PFSK-1 (cell line): Measurements from ENCODE around the gene SCARB1.

Experiments used
- FOXP2 ChIP-seq: optimal IDR thresholded peaks from 2 replicates; pipeline ENCODE3; 2011; ENCODE audit warnings: borderline replicate concordance, control low read depth, inconsistent platforms; ENCODE audit not compliant: insufficient read depth; ENCODE audit errors: extremely low read length, extremely low read depth
- POLR2AphosphoS5 ChIP-seq: IDR thresholded peaks from 2 replicates; pipeline ENCODE4 v1.6.1; 2012; ENCODE audit warnings: low read depth, mild to moderate bottlenecking, control low read depth, low read length, moderate library complexity
- REST ChIP-seq, 2 experiments: IDR thresholded peaks; 2 replicates each; pipeline versions ENCODE4 v1.6.1 to v1.8.0; 2011 to 2012; ENCODE audit warnings: low read depth in 2 of 2, low read length in 2 of 2, control low read depth in 1 of 2, inconsistent platforms in 1 of 2, mild to moderate bottlenecking in 1 of 2, moderate library complexity in 1 of 2; ENCODE audit not compliant: insufficient read depth in 1 of 2
- SIN3A ChIP-seq: IDR thresholded peaks from 2 replicates; pipeline ENCODE4 v1.6.1; 2012; ENCODE audit warnings: mild to moderate bottlenecking, low read length, moderate library complexity, borderline replicate concordance; ENCODE audit not compliant: insufficient read depth
- TAF1 ChIP-seq: IDR thresholded peaks from 2 replicates; pipeline ENCODE4 v1.6.1; 2012; ENCODE audit warnings: low read length, control low read depth, borderline replicate concordance; ENCODE audit not compliant: insufficient read depth

The SCARB1 gene

DNA sequence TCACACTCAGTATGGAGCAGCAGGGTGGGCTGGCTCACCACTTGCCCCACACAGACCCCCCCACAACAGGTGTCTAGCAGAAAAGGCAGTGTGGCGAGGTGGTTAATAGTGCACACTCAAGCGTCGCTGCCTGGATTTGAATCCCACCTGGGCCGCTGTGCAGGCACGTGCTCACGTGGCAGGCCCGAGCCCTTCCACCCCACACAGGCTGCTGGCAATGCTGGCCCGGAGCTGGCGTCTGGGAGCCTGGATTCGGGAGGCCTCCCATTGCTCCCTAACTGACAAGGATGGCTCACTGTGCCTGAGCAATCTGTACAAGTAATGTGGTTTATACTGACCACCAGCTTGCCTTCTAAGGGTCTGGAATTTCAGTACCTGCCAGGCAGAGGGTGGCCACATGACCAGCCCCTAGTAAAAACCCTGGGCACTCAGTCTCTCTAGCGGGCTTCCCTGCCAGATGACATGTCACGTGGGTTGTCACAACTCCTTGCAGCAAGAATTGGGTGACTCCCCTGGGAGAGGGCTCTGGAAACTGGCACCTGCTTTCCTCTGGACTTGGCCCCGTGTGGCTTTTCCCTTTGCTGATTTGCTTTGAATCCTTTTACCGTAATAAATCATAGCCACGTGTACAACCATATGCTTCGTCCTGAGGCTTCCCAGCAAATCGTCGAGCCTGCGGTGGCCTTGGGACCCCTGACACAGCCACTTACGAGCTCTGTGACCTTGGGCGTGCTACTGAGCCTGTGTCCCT is 72.8 kb downstream of the SCARB1 start:
- TF ChIP-seq SIN3A (no peak), REST (IDR thresholded peaks at IDR 0.05; ENCODE audit: insufficient read depth in 1 of 2, low read depth in 2 of 2, low read length in 2 of 2) (no peak), FOXP2 (no peak), TAF1 (no peak), POLR2AphosphoS5 (no peak)

DNA sequence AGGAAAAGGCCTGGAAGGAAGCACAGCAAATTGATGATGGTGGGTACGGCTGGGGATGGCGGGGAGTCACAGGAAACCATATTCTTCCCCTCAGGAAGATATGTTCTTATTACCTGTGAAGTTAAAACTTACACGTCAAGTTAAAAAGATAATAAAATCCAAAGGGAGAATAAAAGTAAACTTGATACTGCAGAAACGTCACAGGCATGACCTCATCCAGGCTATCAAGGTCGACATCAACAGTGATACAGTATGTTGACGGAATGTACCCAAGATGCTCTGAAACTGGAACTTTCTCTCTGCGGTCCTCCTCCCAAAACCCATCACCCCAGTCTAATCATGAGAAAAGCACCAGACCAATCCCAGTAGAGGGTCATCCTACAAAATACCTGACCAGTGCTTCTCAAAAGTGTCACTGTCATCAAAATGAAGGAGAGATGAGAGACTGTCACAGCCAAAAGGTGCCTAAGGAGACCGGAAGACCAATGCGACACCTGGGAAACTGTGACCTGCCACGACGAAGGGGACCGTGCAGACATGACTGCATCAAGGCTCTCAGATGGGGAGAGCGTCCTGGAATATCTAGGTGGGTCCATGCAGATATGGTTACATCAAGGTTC is 74.6 kb downstream of the SCARB1 start:
- no peak for TF ChIP-seq REST (IDR thresholded peaks at IDR 0.05; ENCODE audit: insufficient read depth in 1 of 2, low read depth in 2 of 2, low read length in 2 of 2)
- no peak for TF ChIP-seq FOXP2
- TF ChIP-seq TAF1 = no peak
- no peak for TF ChIP-seq POLR2AphosphoS5

DNA sequence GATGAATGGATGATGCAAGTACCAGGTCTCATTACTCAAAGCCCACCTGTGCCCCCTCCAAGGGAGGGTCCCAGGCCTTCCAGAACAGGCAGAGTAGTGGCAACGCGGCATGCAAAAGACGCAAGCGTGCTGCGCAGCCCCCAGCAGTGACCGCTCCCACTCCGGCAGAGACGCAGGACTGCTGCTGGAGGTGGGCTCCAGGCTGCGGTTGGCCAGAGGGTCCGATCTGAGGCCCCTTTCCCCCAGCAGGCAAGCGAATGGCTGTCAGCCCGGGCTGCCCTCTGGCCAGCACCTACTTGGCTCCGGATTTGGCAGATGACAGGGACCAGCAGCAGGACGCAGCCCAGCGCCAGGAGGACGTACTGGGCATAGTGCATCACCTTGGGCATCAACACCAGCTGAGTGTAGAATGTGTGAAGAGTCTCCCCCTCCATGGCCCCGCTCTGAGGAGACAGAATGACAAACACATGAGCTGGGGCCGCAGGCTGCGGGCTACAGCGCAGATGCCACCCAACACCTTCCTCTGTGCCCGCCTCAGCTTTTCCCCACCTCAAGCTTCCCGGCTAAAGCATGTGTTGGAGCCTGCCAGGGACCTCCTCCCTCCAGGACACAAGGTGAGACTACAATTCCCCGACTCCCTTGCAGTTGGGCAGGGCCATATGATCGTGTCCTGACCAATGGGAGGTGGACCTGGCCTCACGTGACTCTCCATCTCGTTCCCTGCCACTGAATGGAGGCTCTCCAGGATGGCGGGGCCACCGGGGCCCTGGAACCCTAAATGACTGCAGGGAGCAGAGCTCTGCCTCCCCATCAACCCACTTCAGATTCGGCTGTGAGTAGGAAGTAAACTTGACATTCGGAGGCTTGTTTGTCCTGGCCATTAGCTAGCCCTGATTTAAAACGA is 77.4 kb downstream of the SCARB1 start:
- TF ChIP-seq POLR2AphosphoS5 (no peak), REST (IDR thresholded peaks at IDR 0.05; ENCODE audit: insufficient read depth in 1 of 2, low read depth in 2 of 2, low read length in 2 of 2) (no peak), TAF1 (no peak), SIN3A (no peak), FOXP2 (no peak)

- TF ChIP-seq TAF1 (no peak), FOXP2 (no peak), SIN3A (no peak)
Measured at GRCh38 chr12:124784871-124785572, 78.6 kb downstream of the SCARB1 start.

DNA sequence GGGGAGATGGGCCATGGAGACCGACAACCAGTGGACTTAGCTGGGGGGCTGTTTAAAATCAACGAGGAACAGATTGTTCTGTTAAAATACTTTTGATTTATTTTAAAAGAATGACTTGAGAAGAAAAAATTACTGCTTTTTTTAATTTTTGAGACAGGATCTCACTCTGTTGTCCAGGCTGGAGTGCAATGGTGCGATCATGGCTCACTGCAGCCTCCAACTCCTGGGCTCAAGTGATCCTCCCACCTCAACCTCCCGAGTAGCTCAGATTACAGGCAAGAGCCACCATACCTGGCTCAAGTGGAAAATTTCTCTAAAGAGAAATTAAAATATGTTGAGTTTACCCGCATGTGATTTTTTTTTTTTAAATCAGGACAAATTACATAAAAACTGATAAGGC is 80.6 kb downstream of the SCARB1 start:
- TF ChIP-seq SIN3A (no peak), TAF1 (no peak)
